GM20000 (cell line): ENCODE results near the gene TMEM252.

Experiments
- DNase-seq: peaks from one replicate; pipeline ENCODE4 v3.0.0; 2012; ENCODE audit warnings: low spot score
- CTCF ChIP-seq: IDR thresholded peaks from 2 replicates; pipeline ENCODE4 v1.5.1; 2012; ENCODE audit warnings: mild to moderate bottlenecking, control low read depth; ENCODE audit errors: extremely low read depth, missing control alignments

The TMEM252 gene

DNA sequence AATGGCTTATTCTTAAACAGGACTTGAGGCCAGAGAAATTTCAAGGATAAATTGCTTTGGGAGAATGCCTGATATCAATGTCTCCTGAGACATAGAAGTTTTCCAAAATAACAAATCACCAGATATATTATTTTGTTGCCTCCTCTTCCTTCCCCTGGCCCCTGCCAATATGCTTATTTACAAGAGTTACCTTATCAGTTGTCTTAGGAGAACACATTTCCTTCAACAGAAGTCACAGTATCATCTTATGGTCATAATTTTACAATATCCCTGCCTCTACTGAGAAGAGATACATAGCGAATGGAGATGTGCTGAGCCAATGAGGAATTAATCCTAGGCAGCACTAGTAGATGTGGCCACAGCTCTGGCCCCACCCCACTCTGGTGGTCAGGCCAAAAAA, 43.1 kb downstream of the TMEM252 start:
- TF ChIP-seq CTCF: no peak
- DNase-seq: no peak

- TF ChIP-seq CTCF: no peak
- no peak for DNase-seq
These were observed 44.3 kb downstream of the TMEM252 start for GRCh38 chr9:68496356-68496755.

DNA sequence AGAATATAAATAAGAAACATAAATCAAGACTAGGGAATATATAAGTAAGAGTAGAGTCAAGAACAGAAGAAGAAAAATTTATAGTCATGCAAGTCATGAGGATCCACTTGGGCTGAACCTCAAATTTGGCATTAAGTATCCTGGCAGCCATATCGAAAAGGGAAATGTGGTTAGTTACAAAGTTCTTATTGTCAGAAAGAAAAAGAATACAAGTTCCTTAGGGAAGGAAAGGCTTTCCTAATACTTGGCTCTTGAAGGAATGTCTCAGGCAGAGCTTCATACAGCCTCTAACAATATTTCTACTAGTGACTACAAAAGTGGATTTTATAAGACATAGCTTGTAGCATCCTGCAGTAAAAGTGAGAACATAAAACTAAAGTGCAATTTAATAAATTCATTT, 45.4 kb downstream of the TMEM252 start:
- DNase-seq: no peak
- no peak for TF ChIP-seq CTCF

- no peak for TF ChIP-seq CTCF
- DNase-seq: no peak
These were observed 46.6 kb downstream of the TMEM252 start for GRCh38 chr9:68493958-68494577.

GRCh38 chr9:68493541-68493940, 47.1 kb downstream of the TMEM252 start:
- DNase-seq: no peak
- TF ChIP-seq CTCF: no peak

GRCh38 chr9:68492806-68493205, 47.9 kb downstream of the TMEM252 start:
- DNase-seq: no peak
- no peak for TF ChIP-seq CTCF

- DNase-seq: no peak
- TF ChIP-seq CTCF: no peak
These were observed 51.0 kb downstream of the TMEM252 start for GRCh38 chr9:68489646-68490045.
